GM19193 (cell line): ENCODE results near the gene SH3PXD2B.

Experiments
- POLR2A ChIP-seq: IDR thresholded peaks from 4 replicates; pipeline ENCODE4 v1.6.1; 2011; ENCODE audit not compliant: insufficient read depth, insufficient read length; ENCODE audit errors: extremely low read depth

The SH3PXD2B gene

DNA sequence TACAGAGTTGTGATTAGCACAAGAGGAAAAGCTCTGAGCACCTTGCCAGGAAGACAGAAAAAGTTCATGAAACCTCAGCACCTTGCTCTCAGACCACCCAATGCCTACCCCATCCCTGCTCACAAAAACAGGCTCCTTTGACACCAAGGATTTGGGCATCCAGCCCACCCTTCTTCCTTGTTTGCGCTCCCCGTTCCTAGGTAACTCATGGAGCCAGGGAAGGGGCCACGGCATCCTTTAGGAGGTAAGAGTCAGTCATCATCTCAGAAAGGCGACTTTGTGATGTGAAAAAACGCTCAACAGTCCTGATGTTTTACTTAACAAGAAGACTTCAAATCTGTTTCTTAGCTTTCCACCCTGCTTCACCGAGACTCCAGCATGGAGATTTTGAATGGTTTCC is 29.5 kb downstream of the SH3PXD2B start:
- TF ChIP-seq POLR2A, result no peak

DNA sequence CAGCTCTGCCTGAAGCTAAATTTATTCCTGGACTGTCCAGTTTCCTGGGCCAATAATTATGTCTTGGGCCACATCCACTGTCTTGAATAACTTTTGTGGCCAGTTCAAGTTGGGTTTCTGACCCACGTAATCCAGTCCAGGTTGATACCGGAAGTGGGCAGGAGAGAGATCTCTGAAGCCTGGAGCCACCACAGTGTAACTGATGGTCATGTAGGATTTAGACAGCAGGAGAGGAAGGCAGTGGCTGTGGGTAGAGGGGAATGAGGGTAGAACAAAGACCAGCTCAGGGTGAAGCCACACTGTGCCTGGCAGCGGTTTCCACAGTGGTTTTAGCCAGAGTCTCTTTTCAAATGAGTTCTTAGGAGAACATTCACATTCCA is 30.2 kb downstream of the SH3PXD2B start:
- no peak for TF ChIP-seq POLR2A

GRCh38 chr5:172423379-172424110 is 30.8 kb downstream of the SH3PXD2B start:
- TF ChIP-seq POLR2A, result no peak

- TF ChIP-seq POLR2A, result no peak
These were observed 32.1 kb downstream of the SH3PXD2B start for GRCh38 chr5:172422255-172422654.

DNA sequence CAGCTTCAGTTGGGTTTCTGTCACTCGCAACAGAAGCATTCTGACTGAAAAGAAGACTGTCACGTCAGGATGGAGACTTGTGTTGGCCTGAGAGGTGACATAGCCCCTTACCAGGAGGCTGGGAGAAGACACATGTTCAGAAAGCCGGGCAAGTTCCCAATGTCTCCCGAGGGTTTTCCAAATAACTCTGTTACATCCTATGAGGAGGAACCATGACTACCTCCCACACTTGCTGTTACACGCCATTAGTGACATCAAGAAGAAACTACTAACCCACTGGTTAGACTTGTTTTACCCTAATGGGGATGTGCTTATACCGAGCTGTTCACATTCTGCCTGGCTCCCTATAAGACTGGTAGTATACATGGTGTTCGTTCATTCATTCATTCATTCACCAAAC is 33.3 kb downstream of the SH3PXD2B start:
- no peak for TF ChIP-seq POLR2A

DNA sequence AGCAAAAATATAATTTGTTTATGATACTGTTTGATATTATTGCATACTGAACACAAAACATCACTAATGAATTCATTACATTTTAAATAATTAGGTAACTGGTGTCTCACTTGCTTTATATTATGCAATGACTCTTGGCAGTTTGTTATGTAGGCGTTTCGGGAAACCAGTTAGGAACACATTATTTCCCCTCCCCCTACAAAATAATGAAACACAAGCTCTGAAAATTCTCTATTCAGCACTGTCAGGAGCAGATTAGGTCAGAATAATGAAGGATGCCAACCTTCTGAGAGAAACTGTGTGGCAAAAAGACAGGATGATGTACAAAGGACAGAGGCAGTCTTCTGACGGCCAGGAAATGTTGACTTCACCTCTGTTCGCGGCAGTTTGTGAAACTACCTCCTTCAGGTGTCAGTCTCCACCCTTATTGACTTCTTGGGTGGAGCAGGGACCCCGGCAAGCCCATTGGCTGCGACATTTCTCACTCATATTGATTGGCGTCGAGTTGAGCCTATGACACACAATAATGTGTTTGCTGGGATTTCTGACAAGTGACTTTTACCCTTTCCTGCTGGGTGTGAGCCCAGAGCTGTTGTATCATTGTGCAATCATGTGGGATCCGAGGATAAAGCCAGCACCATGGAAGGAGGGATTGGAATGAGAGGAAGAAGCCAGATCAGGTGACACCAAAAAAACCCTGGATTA is 33.9 kb downstream of the SH3PXD2B start:
- no peak for TF ChIP-seq POLR2A

DNA sequence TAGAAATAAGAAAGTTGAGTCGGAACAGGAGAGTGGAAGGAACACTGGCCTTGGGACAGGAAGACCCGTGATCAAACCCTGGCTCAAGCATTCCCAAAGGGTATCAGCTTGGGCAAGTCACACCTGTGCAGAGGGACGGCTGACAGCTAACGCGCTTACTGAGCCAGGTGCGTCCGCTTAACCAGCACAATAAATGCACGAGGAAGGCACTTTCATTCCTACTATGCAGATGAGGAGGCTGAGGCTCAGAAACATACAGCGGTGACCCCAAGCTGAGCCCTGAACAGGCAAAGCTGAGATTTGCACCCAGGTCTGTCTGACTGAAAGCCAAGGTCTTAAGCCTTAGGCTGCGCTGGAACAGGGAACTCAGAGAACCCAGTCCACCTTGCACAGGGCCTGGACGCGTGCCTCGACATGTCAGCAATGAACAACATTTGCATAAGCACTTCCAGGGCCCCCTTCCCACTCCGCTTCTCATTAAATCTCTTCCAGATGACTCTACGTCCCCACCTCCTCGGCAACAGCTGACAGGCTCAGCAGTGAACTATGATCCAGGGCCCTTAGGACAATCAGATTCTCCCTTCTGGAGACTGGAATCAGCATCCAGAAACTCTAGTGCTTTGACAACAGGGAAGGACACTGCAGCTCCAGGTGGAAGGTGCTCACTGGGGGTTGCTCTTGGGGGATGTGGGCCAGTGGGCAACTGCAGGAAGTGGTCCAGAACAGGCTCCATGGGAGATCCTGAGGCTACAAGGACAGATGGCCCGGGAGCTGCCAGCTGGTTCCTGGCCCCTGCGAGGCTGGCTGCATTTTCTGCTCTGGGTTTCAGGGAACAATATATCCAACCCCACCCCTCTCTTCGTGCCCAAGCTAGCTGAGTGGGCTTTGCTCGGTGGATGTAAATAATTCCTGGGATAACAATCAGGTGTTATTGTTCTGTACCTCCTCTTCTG is 35.2 kb downstream of the SH3PXD2B start:
- TF ChIP-seq POLR2A, result no peak

GRCh38 chr5:172417983-172418630 is 36.2 kb downstream of the SH3PXD2B start:
- TF ChIP-seq POLR2A, result no peak

DNA sequence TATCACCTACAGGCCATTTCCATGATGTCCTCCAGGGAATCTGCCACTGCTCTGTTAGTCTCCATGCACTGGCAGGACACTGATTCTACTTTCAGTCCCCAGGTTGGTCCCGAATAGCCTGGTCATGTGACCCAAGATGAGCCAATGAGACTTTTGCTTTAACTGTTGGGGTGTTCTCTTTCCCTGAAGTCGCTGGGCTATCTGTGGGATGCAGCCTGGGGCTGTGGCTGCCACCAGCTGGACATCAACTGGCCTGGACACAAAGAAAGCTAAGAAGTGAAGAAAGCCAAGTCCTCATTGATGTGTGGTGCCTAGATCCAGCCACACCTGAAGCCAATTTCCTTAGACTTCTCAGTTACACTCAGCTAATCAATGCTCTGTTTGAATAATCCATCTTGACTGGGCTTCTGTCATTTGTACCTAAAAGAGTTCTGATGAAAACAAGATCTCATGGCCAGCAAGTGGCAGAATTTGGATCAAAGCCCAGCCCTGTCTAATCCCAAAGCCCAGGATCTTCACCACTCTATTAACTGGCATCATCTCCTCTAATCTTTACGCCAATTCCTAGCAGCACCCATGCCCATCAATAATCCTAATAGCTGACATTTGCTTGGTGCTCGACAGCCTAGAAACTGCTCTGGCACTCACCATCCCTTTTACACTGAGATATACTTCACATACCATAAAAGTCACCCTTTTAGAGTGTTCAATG is 37.0 kb downstream of the SH3PXD2B start:
- TF ChIP-seq POLR2A, result no peak

- no peak for TF ChIP-seq POLR2A
These were observed 38.7 kb downstream of the SH3PXD2B start for GRCh38 chr5:172415362-172416275.

DNA sequence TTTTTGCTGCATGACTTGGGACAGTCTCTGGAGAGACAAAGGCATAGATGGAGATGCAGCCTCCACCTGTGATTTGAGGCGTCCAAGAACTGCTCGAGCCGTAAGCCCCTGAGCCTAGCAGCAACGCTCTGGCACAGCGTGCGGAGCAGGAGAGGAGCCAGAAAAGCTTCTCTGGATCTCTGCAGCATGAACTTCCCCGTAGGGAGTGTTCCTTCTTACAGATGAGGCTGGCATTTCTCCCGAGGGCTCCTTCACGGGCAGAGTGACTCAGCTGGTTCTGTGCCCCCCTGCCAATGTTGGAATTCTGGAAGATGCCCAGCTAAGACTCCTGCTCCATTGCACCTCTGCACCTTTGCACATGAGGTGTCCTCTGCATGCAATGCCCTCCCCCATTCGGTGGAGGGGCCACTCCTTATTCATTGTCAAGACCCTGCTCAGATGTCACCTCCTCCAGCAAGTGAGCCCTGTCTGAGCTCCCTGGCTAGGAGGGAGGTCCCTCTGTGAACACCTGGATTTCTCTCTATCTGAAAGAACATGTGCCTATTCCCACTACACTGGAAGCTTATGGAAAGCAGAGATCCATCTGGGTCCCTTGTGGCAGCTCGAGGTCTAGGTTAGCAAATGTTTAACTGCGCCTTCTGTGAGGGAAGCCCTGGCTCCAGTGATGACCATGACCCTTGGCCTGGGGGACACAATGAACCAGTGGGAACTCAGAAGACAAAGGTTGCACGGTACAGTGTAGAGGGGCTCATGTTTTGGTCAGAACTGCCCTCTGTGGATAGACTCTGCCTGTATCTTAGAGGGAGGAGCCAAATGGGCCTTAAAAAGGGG is 39.6 kb downstream of the SH3PXD2B start:
- no peak for TF ChIP-seq POLR2A

DNA sequence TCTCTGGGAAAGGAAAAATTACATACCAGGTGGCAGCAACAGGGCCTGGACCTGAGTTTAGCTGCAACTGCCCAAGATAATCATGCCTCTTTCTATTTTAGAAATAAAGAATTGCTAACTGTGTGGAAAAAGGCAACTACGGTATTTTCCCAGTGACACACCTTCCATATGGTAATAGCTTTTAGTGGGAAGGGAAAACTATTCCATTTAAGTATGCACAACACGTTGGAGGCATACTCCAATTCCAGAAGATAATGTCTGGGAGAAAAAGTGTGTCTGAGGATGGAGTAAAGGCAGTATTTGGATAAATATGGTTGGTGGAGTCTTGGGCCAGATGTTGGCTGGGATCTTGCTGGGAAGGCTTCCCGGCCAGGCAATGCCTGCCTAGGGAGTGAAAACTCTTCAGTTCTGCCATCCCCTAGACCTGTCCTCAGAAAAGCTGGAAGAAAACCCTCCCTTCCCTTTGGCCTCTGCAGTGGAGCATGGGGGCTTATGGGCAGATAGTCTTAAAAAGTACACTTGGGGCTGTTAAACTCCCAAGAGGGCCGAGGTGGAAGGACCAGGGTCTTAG is 40.6 kb downstream of the SH3PXD2B start:
- TF ChIP-seq POLR2A, result no peak
